Measurements from ENCODE around the gene CDCA5.

The CDCA5 gene

GRCh38 chr11:65040847-65041622 is 42.8 kb downstream of the CDCA5 start, which contains the start of gene SAC3D1:
SAC3D1 (plus strand) TSS chr11:65041210; CDS start chr11:65041293, 83 bp downstream.
- DNase-seq: peak; percentile 96

DNA sequence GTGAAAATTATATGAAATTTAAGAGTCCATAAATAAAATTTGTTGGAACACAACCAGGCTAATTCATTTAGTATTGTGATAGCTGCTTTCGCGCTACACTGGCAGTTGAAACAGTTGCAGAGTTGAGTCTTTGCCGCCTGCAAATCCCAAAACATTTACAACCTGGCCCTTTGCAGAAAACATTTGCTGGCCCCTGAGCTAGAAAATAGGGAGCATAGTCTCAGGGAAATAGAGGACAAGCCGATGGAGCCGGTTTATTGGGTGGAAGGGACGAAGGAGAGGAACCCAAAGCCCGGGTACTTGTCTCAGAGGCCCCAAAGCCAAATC is 43.4 kb downstream of the CDCA5 start:
- no peak for DNase-seq

GRCh38 chr11:65036931-65037330 is 46.9 kb downstream of the CDCA5 start:
- DNase-seq: no peak

DNA sequence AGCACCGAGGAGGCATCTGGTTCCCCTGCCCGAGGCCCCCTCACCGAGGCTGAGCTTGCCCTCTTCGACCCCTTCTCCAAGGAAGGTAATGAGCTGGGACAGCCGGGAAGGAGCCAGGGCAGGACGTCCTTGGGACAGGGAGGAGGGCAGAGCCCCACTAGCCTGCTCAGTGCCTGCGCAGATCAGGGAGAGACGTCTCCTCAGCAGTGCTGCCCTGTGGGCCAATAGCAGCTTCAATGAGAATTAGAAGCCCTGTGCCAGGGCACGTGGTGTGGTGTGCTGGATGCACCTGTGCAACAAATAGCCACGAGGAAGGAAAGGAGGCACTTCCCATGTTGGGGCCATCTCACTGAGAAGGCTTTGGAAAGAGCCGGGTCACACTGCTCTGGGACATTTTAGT is 48.3 kb downstream of the CDCA5 start:
- DNase-seq: no peak

GRCh38 chr11:65034423-65034822 is 49.4 kb downstream of the CDCA5 start:
- DNase-seq: no peak

- DNase-seq: no peak
These were observed 51.6 kb downstream of the CDCA5 start for GRCh38 chr11:65032216-65032615.

Measured in fibroblast of skin of right quadriceps (primary cell).